MM.1S (cell line): Measurements from ENCODE around the gene PUSL1.

Source experiments
- DNase-seq: peaks from one replicate; pipeline ENCODE4 v3.0.0-alpha.2; 2015
- H2AFZ ChIP-seq: fragments of 300-600 bp; sonication (generic); 2 replicates; pipeline ENCODE4 v1.6.0; 2016; ENCODE audit warnings: antibody characterized with exemption, low read length
- H3F3A ChIP-seq: fragments of 300-600 bp; sonication (generic); 2 replicates; pipeline ENCODE4 v1.6.1; 2016; ENCODE audit warnings: mild to moderate bottlenecking, antibody characterized with exemption, low read length, moderate library complexity, mixed read lengths; ENCODE audit not compliant: insufficient read depth
- H3K27ac ChIP-seq: fragments of 300-600 bp; sonication (generic); 2 replicates; pipeline ENCODE4 v1.5.1; 2016; ENCODE audit warnings: mild to moderate bottlenecking, low read length
- H3K27me3 ChIP-seq: fragments of 300-600 bp; sonication (generic); replicated peaks from 2 replicates; pipeline ENCODE4 v1.6.0; 2016; ENCODE audit warnings: low read length; ENCODE audit not compliant: insufficient read depth
- H3K36me3 ChIP-seq: fragments of 300-600 bp; sonication (generic); replicated peaks from 2 replicates; pipeline ENCODE4 v1.6.1; 2016; ENCODE audit warnings: mild to moderate bottlenecking, low read length, mixed read lengths; ENCODE audit not compliant: insufficient read depth
- H3K4me1 ChIP-seq: fragments of 300-600 bp; sonication (generic); 2 replicates; pipeline ENCODE4 v1.6.1; 2016; ENCODE audit warnings: low read length, mixed read lengths
- H3K4me2 ChIP-seq: fragments of 300-600 bp; sonication (generic); 2 replicates; pipeline ENCODE4 v1.6.0; 2016; ENCODE audit warnings: low read depth, low read length
- H3K4me3 ChIP-seq: fragments of 300-600 bp; sonication (generic); 2 replicates; pipeline ENCODE4 v1.5.1; 2016; ENCODE audit warnings: low read length, mixed read lengths
- H3K79me2 ChIP-seq: fragments of 300-600 bp; sonication (generic); 2 replicates; pipeline ENCODE4 v1.6.1; 2016; ENCODE audit warnings: mixed run types, low read length, mixed read lengths
- H3K9ac ChIP-seq: fragments of 300-600 bp; sonication (generic); 2 replicates; pipeline ENCODE4 v1.6.1; 2016; ENCODE audit warnings: low read length, mixed read lengths
- H3K9me2 ChIP-seq: fragments of 300-600 bp; sonication (generic); replicated peaks from 2 replicates; pipeline ENCODE4 v1.6.1; 2016; ENCODE audit warnings: mild to moderate bottlenecking, low read length, mixed read lengths; ENCODE audit not compliant: insufficient read depth
- H3K9me3 ChIP-seq: fragments of 300-600 bp; sonication (generic); replicated peaks from 2 replicates; pipeline ENCODE4 v1.6.1; 2016; ENCODE audit warnings: mild to moderate bottlenecking, low read length, mixed read lengths; ENCODE audit not compliant: insufficient read depth
- H4K20me1 ChIP-seq: fragments of 300-600 bp; sonication (generic); 2 replicates; pipeline ENCODE4 v1.6.1; 2016; ENCODE audit warnings: mild to moderate bottlenecking, low read length, moderate library complexity, mixed read lengths; ENCODE audit not compliant: insufficient read depth
- CTCF ChIP-seq: fragments of 300-600 bp; sonication (generic); IDR thresholded peaks from 2 replicates; pipeline ENCODE4 v1.5.1; 2016; ENCODE audit warnings: antibody characterized with exemption, low read length, mixed read lengths
- EZH2 ChIP-seq: fragments of 300-600 bp; sonication (generic); optimal IDR thresholded peaks from 2 replicates; pipeline ENCODE3; 2017; ENCODE audit warnings: low read depth, mild to moderate bottlenecking, antibody characterized with exemption, low read length, mixed read lengths
- EZH2phosphoT487 ChIP-seq: fragments of 300-600 bp; sonication (generic); IDR thresholded peaks from 2 replicates; pipeline ENCODE4 v1.6.1; 2018; ENCODE audit warnings: antibody characterized with exemption, low read length

PUSL1 gene

GRCh38 chr1:1303736-1304135 lies 4.7 kb upstream of the PUSL1 start:
- Histone ChIP-seq H3F3A (peaks cover 3% of the 10 kb centered on the region; the same call in 1 of the 2 replicates), H3K9me2 (no peaks in the 10 kb centered on the region), H3K36me3 (no peaks in the 10 kb centered on the region), H3K4me2 (no peak overlapping the region), H3K27me3 (no peaks in the 10 kb centered on the region), H2AFZ (no peak overlapping the region), H3K27ac (no peak overlapping the region), H3K79me2 (peaks cover 26% of the 10 kb centered on the region), H3K4me1 (peaks cover 10% of the 10 kb centered on the region), H3K9me3 (no peaks in the 10 kb centered on the region), H3K9ac (no peak overlapping the region), H4K20me1 (no peaks in the 10 kb centered on the region), H3K4me3 (no peak overlapping the region)
- no peak for DNase-seq
- no peak for TF ChIP-seq CTCF

- H4K20me1 ChIP-seq = no peaks in the 10 kb centered on the region
- no peaks in the 10 kb centered on the region for H3K9me2 ChIP-seq
- TF ChIP-seq EZH2 (no peak), CTCF (no peak), EZH2phosphoT487 (no peak)
- no peaks in the 10 kb centered on the region for H3K9me3 ChIP-seq
- peaks cover 3% of the 10 kb centered on the region; the same call in 1 of the 2 replicates for H3F3A ChIP-seq
- H3K4me1 ChIP-seq = peaks cover 10% of the 10 kb centered on the region
- no peak overlapping the region for H3K4me3 ChIP-seq
- H3K4me2 ChIP-seq = no peak overlapping the region
- H3K36me3 ChIP-seq = no peaks in the 10 kb centered on the region
- H2AFZ ChIP-seq = no peak overlapping the region
- no peaks in the 10 kb centered on the region for H3K27me3 ChIP-seq
- DNase-seq = no peak
- no peak overlapping the region for H3K9ac ChIP-seq
- H3K79me2 ChIP-seq = peaks cover 35% of the 10 kb centered on the region
- no peak overlapping the region for H3K27ac ChIP-seq
Measured at GRCh38 chr1:1304331-1305299, 3.8 kb upstream of the PUSL1 start.

GRCh38 chr1:1305300-1306069 lies 2.9 kb upstream of the PUSL1 start:
- Histone ChIP-seq H3K9ac (no peak overlapping the region), H3K36me3 (no peaks in the 10 kb centered on the region), H3K27ac (no peak overlapping the region), H3F3A (peaks cover 3% of the 10 kb centered on the region; the same call in 1 of the 2 replicates), H3K4me3 (no peak overlapping the region), H3K27me3 (no peaks in the 10 kb centered on the region), H2AFZ (no peak overlapping the region), H3K4me1 (peaks cover 10% of the 10 kb centered on the region), H3K9me2 (no peaks in the 10 kb centered on the region), H3K9me3 (no peaks in the 10 kb centered on the region), H3K79me2 (peaks cover 44% of the 10 kb centered on the region), H4K20me1 (no peaks in the 10 kb centered on the region), H3K4me2 (no peak overlapping the region)
- DNase-seq = no peak
- TF ChIP-seq EZH2phosphoT487 (no peak), CTCF (no peak), EZH2 (no peak)
